ENCODE measurements around the gene SLC46A1. TPM values are rescaled to one million over a fixed set of nuclear protein-coding genes. Genes with fewer than 3 reads are reported as not detected.

Gene SLC46A1
- total and polyA plus RNA-seq, 2 of the 13 experiments (the other 11 are each of a cell fraction or from before 2014, with no cell fraction given), result 19.6 to 22.6 TPM

- TF ChIP-seq NONO (IDR thresholded peaks at IDR 0.05) (no peak), NONO (CRISPR knock-in tag; conservative IDR thresholded peaks at IDR 0.05) (peak; percentile 91), ZNF674 (CRISPR knock-in tag; IDR thresholded peaks at IDR 0.05; ENCODE audit: low read depth) (no peak), SNAI1 (CRISPR knock-in tag; IDR thresholded peaks at IDR 0.05; ENCODE audit: borderline replicate concordance) (0 out of 2 replicates have a peak, but pooled peaks have one; percentile 34), CTCF (CRISPR knock-in tag; IDR thresholded peaks at IDR 0.05) (peak; percentile 30; the same call in 1 of the 2 replicates), NR2C2 (CRISPR knock-in tag; IDR thresholded peaks at IDR 0.05; ENCODE audit: borderline replicate concordance) (peak; percentile 88), ZNF33A (CRISPR knock-in tag; IDR thresholded peaks at IDR 0.05; ENCODE audit: borderline replicate concordance) (no peak), KDM6A (CRISPR knock-in tag; IDR thresholded peaks at IDR 0.05; ENCODE audit: low read depth) (peak; percentile 99), HNRNPL (IDR thresholded peaks at IDR 0.05; ENCODE audit: low read depth, low read length) (no peak), ZNF275 (CRISPR knock-in tag; IDR thresholded peaks at IDR 0.05; ENCODE audit: borderline replicate concordance) (no peak), MXI1 (IDR thresholded peaks at IDR 0.05; ENCODE audit: borderline replicate concordance, low read depth, low read length) (no peak), ZNF12 (CRISPR knock-in tag; IDR thresholded peaks at IDR 0.05) (no peak), RBAK (CRISPR knock-in tag; IDR thresholded peaks at IDR 0.05) (no peak), ZNF180 (CRISPR knock-in tag; IDR thresholded peaks at IDR 0.05; ENCODE audit: borderline replicate concordance, low read depth) (no peak), ZNF318 (CRISPR knock-in tag; IDR thresholded peaks at IDR 0.05) (no peak), RCOR2 (CRISPR knock-in tag; IDR thresholded peaks at IDR 0.05) (peak; percentile 88), ETV6 (CRISPR knock-in tag; conservative IDR thresholded peaks at IDR 0.05) (no peak), REXO4 (CRISPR knock-in tag; IDR thresholded peaks at IDR 0.05; ENCODE audit: borderline replicate concordance) (no peak), SNRNP70 (IDR thresholded peaks at IDR 0.05; ENCODE audit: low read depth, low read length) (no peak)
These were observed 37.6 kb downstream of the SLC46A1 start (continued) for GRCh38 chr17:28368306-28368831.
